HG02763 (cell line): ENCODE data around the gene SAMD3.
"Not testable (repeated sequence)": the region's sequence is repeated elsewhere in the genome, so short reads cannot be mapped to it uniquely, and the experiment has no call there.

ENCODE experiments used
- ATAC-seq: cut with Tn5 transposase; IDR thresholded peaks from one replicate; pipeline ENCODE4 v1.9.1; 2021; ENCODE audit warnings: mild to moderate bottlenecking, moderate library complexity; ENCODE audit not compliant: unreplicated experiment

SAMD3 gene

GRCh38 chr6:130222775-130223174, at the start of gene SAMD3:
TSS of gene SAMD3 (minus strand) at chr6:130222951. CDS start at chr6:130215273, 7,678 bp downstream.
- ATAC-seq: no peak

DNA sequence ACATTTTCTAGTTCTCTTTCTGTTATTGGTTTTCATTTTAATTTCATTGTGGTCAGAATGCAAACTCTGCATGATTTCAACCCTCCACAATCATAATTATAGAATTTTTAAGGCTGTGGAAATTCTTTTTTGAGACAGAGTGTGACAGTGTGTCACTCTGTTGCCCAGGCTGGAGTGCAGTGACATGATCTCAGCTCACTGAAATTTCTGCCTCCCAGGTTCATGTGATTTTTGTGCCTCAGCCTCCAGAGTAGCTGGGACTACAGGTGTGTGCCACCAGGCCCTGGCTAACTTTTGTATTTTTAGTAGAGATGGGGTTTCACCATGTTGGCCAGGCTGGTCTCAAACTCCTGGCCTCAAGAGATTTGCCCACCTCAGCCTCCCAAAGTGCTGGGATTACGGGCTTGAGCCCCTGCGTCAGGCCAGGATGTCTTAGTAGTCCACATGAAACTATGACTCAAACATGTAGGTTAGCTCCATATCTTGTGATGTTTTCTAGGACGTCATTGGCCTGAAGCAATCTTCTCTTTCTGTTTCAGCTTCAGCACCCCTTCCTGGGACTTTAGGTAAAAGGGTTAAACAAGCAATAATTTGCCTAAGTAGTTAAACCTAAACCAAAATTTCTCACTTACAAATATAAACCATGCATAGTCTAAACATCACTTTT, 47.4 kb upstream of the SAMD3 start:
- ATAC-seq: no peak

DNA sequence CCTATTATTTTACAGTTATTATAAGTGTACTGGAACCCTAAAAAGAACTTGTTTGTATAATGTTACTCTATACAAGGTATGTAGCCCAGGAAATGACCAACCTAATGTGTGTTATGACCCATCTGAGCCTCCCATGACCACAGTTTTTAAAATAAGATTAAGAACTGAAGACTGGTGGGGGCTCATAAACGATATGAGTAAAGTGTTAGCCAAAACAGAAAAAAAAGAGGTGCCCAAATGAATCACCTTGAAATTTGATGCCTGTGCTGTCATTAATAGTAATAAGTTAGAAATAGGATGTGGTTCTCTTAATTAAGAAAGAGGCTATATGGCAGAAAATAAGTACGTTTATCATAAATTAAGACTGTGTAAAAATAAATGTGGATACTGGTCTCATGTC, 42.8 kb upstream of the SAMD3 start:
- not testable (repeated sequence) for ATAC-seq

GRCh38 chr6:130262008-130262407, 39.3 kb upstream of the SAMD3 start:
- ATAC-seq: no peak

- not testable (repeated sequence) for ATAC-seq
These were observed 38.8 kb upstream of the SAMD3 start for GRCh38 chr6:130261558-130261957.

- peak; percentile 46 for ATAC-seq
These were observed 38.0 kb upstream of the SAMD3 start for GRCh38 chr6:130260614-130261241.

GRCh38 chr6:130260050-130260462, 37.3 kb upstream of the SAMD3 start:
- peak; percentile 47 for ATAC-seq

- peak; percentile 6 for ATAC-seq
These were observed 36.8 kb upstream of the SAMD3 start for GRCh38 chr6:130259557-130259956.

DNA sequence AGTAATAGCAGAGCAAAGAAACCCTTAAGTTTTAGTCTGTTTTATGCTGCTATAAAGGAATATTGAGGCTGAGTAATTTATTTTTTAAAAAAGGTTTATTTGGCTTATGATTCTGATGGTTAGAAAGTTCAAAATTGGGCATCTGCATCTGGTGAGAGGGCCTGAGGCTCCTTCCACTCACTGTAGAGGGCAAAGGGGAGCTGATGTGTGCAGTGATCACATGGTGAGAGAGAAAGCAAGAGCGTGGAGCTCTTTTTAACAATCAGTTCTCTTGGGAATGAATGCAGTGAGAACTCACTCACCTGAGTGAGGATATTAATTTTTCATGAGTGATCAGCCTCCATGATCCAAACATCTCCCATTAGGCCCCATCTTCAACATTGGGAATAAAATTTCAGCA, 36.4 kb upstream of the SAMD3 start:
- ATAC-seq: no peak

DNA sequence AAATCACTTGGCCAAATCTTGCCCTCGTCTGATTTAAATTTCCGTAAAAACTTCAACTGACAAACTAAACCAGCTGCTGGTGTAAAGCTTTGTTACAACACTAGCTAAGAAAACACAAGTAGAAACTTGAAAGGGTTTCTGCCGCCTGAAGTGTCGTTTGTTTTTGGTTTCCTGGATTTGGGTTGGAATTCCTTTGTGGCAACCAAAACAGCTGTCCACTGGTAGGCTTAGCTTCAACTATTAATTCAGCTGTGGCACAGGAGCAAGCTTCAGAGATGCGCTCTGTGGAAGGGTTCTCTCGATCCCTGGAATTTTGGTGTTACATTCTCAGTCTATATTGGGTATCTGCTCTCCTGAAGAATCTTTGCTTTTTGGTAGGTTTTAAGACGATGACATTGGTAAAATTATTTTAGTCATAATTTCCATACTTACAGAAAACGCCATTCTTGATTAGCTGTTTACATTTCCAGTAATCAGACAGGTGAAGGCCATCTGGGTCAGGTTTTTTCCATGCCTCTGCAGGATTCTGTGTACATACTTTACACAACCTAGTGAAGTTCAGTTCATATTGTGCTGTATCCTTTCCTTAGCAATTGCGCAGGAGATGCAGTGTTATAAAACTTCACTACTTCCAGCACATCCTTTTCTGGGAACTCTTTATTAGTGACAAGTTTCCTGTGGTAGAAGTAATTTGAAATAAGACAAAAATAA, 29.9 kb upstream of the SAMD3 start:
- ATAC-seq: no peak

GRCh38 chr6:130245267-130245666, 22.5 kb upstream of the SAMD3 start:
- ATAC-seq: no peak

DNA sequence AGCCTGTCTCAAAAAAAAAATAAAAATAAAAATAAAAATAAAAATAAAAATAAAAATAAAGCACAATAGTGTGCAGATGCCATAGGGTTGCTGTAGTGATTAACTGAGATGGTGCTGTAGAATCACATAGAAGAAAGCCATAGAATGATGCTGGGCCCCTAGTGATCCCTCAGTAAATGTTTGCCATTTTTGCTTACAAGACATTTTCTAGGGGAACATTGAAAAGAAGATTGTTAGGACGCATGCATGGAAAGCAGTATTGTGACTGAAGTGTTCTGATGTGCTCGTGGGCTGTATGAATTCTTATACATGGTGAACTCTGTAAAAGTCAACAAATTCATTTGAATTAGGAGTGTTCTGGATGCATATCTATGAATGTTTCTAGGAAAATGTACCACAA, 22.0 kb upstream of the SAMD3 start:
- no peak for ATAC-seq

DNA sequence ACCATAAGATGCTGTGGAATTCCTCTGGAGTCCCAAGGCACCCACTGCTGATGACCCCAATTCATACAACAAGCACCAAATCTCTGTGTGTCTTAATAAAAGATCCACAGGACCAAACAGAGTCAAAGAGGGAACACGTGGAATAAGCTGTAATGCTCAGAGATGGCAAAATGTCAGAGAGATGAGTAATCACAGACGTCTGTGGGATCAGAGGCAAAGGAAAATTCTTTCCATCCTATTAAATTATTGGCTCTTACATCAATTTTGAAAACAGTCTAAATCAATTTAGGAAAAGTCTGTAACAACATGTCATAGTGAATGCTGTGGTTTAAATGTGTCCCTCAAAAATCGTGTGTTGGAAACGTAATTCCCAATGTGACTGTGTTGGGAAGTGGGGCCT, 17.5 kb upstream of the SAMD3 start:
- no peak for ATAC-seq

GRCh38 chr6:130239755-130240154, 17.0 kb upstream of the SAMD3 start:
- ATAC-seq: no peak

- ATAC-seq: no peak
These were observed 10.6 kb upstream of the SAMD3 start for GRCh38 chr6:130233330-130233729.

DNA sequence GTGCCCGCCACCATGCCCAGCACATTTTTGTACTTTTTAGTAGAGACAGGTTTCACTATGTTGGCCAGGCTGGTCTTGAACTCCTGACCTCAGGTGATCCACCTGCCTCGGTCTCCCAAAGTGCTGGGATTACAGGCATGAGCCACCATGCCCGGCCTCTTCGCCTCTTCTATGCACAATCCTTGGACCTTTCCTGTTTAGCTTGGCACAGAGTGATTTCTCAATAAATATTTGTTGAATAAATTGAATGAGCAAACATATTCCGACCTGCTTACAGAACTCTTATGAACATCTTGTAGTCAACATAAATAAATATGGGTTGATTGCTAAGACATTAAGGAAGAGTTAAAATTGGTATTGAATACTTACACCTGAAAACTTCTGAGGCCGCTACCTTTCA, 7.8 kb upstream of the SAMD3 start:
- not testable (repeated sequence) for ATAC-seq

- no peak for ATAC-seq
These were observed 6.9 kb upstream of the SAMD3 start for GRCh38 chr6:130229645-130230044.

DNA sequence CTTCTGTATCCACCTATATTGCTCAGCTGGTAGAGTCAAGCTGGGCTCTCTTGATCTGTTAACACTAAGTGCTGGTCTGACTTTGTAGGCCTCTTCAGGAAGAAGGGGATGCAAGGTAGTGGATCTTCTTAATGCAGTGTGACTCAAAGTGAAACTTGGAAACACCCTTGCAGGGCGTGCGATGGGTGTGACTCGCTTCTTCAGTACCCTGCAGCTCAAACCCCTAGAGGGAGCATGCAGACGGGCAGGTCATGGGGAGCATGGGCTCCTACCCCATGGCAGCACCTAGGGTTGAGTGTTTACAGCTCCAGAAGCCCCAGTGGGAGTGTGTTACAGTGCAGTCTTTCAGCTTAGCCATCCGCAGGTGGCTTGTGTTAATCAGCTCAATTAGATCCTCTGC, 757 bp upstream of the SAMD3 start:
- ATAC-seq: peak; percentile 95

DNA sequence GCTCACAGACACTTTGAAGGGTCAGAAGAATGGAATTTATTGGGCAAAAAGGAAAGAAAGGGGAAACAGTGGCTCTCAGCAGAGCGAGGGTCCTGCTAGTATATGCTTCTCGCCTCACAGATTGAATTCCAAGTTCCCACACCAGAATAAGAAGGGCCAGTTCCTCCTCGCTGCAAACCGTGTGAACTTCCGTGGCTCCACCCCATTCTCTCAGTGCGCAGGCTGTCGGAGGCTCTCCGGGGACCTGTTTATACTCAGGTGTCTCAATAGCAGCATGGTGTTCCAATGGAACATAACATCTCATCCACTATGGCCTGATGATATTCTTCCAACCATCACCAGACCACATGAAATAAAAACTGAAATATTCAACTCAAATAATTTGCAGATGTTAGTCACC, 4.6 kb downstream of the SAMD3 start:
- no peak for ATAC-seq

DNA sequence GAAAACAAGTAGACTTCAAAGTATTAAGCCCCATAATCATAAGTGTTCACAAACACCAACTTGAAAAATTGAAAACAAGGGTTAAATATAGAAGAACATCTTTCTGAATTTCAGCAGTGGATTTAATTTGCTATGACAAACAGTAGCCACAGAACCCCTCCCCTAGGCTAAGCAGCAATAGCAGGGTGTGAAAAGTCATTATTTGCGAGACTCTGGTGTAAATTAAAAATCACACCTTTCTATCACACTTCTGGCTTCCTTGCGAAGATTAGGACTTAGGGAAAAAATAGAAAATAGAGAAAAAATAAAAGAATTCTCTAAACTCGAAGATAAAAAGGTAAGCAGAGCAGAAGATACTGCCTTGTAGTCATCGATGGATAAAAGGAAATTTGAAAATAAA, 6.1 kb downstream of the SAMD3 start:
- ATAC-seq: no peak

- no peak for ATAC-seq
These were observed 7.2 kb downstream of the SAMD3 start for GRCh38 chr6:130215526-130215925.

DNA sequence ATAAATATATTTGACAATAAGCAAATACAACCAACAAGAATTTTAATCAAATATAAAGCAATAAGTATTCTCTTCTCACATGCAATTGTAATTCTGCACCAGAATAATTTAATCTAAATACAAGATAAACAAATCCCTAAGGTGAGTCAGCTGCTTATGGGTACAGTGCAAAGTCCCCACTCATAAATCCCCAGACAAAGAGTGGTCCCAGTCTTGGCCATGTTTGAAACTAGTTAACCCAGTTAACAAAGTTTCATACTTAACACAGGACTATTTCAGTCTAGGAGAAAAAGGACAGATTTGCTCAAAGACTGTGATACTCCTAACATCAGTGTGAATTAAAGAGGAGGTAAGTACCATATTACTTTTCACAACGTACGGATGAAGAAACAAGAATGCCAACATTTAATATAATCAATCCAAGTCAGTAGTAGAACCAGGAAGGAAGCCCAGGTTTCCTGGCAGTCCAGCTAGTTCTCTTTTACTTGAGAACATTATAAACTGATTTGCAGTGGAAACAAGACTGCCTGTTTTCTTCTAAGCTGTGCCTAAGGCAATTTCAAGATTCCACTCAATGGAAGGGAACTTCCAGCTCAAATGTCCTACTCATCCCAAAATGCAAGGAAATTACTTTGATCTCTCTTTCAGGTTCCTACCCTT, 10.4 kb downstream of the SAMD3 start:
- no peak for ATAC-seq
